ENCODE data around the gene ZNF865. TPM values are rescaled to one million over a fixed set of nuclear protein-coding genes. Genes with fewer than 3 reads are reported as not detected.

ZNF865 gene
- total RNA-seq, 1 donor from 2014 or later = 20.3 TPM

DNA sequence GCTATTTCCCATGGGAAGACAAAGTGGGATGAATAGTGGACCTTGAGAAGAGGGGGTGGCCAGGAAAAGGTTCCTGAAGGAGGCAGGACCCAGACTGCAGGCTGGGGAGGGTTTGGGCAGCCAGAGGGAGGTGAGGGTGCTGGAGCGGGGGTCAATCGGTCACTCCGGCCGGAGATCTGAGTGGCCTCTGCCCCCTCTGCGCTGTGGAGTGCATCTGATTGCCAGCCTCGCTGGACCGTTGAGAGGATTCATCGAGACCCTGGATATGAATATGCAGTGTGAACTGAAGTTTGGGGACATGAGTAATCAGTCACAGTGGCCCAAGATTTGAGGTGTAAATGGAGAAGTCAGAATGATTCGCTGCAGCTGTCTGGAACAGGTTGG lies 29.9 kb downstream of the ZNF865 start:
- DNase-seq (ENCODE audit: low read depth, low spot score) = no peak
- TF ChIP-seq, protein P1, sequence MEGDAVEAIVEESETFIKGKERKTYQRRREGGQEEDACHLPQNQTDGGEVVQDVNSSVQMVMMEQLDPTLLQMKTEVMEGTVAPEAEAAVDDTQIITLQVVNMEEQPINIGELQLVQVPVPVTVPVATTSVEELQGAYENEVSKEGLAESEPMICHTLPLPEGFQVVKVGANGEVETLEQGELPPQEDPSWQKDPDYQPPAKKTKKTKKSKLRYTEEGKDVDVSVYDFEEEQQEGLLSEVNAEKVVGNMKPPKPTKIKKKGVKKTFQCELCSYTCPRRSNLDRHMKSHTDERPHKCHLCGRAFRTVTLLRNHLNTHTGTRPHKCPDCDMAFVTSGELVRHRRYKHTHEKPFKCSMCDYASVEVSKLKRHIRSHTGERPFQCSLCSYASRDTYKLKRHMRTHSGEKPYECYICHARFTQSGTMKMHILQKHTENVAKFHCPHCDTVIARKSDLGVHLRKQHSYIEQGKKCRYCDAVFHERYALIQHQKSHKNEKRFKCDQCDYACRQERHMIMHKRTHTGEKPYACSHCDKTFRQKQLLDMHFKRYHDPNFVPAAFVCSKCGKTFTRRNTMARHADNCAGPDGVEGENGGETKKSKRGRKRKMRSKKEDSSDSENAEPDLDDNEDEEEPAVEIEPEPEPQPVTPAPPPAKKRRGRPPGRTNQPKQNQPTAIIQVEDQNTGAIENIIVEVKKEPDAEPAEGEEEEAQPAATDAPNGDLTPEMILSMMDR (conservative IDR thresholded peaks at IDR 0.05) = no peak
- peaks cover 45% of the 10 kb centered on the region for H3K4me1 Mint-ChIP-seq
- H3K27ac Mint-ChIP-seq (ENCODE audit: unreplicated experiment) = peak overlapping the region; percentile 100
- H3K27me3 Mint-ChIP-seq (ENCODE audit: low read depth) = no peaks in the 10 kb centered on the region
- H3K36me3 Mint-ChIP-seq (ENCODE audit: low read depth) = peaks cover 8% of the 10 kb centered on the region
- peak overlapping the region; percentile 96 for H3K4me3 Mint-ChIP-seq
- H3K9me3 Mint-ChIP-seq = peaks cover 2% of the 10 kb centered on the region

DNA sequence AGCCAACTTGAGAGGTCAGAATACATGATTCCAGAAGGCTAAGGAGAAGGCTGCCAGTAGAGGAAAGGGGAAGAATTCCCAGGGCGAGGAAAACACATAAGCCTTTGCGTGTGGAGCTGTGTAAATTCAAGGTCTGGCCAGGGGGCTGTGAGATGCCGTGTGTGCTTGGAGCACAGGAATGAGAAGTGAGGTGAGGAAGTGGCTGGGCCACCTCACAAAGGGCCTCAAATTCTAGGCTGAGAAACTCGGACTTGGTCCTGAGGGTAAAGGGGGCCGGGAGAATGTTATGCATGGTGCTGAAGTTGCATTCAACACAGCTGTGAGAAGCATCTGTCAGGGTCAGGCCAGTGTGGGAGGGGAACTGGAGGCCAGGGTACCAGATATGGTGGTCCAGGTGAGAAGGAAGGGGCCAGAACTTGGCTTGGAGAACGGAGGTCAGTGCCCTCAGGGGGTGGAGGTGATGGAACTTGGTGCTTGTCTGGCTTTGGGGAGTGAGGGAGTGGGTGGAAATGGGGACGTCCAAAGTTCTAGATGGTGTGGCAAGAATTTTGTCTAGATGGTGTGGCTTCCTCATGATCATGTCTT lies 30.5 kb downstream of the ZNF865 start:
- H3K27ac Mint-ChIP-seq (ENCODE audit: unreplicated experiment) = peak overlapping the region; percentile 100

DNA sequence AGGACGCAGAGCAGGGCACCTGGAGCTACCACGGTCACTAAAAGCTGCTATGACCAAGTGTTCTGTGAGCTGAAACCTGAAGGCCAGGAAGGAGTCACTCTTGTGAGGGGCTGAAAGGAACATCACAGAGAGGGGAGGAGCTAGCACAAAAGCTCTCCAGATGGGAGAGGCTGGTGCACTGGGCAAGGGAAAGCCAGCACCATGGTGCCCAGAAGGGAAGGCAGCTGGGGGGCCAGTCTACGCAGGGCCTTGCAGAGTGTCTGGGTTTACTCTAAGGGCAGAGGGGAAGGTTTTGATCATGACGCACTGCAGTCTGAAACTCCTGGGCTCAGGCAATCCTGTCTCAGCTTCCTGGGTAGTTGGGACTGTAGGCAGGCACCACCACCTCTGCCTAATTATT lies 31.3 kb downstream of the ZNF865 start:
- Mint-ChIP-seq H3K36me3 (ENCODE audit: low read depth) (peaks cover 10% of the 10 kb centered on the region), H3K4me1 (peaks cover 54% of the 10 kb centered on the region), H3K9me3 (peaks cover 2% of the 10 kb centered on the region), H3K27me3 (ENCODE audit: low read depth) (peaks cover 8% of the 10 kb centered on the region), H3K4me3 (peak overlapping the region; percentile 96), H3K27ac (ENCODE audit: unreplicated experiment) (no peak overlapping the region)
- no peak for DNase-seq (ENCODE audit: low read depth, low spot score)
- TF ChIP-seq, protein P1 (conservative IDR thresholded peaks at IDR 0.05) = no peak

More for the DNA sequence above, 30.5 kb downstream of the ZNF865 start:
- DNase-seq (ENCODE audit: low read depth, low spot score) = no peak
- TF ChIP-seq, protein P1 (conservative IDR thresholded peaks at IDR 0.05) = no peak
- H3K27me3 Mint-ChIP-seq (ENCODE audit: low read depth) = peaks cover 2% of the 10 kb centered on the region
- peak overlapping the region; percentile 96 for H3K4me3 Mint-ChIP-seq
- H3K4me1 Mint-ChIP-seq = peaks cover 49% of the 10 kb centered on the region
- peaks cover 2% of the 10 kb centered on the region for H3K9me3 Mint-ChIP-seq
- H3K36me3 Mint-ChIP-seq (ENCODE audit: low read depth) = peaks cover 10% of the 10 kb centered on the region

DNA sequence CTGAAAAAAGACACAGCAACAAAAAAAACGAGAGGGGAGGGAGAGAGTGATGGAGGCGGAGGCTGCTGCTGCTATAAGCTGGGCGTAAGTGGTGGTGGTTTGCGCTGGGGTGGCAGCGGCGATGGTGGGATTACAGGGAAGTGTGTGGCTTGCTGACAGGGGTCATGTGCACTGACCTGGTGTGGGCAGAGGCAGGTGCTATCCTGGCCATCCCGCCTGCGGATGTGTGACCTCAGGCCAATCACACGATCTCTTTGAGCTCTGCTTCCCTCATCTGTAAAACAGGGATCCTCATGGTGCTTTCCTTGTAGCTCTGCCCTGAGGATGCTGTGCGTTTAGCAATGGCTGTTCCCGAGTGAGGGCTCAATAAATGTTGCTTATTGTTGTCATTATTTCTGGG lies 32.1 kb downstream of the ZNF865 start:
- Mint-ChIP-seq H3K27me3 (ENCODE audit: low read depth) (peaks cover 14% of the 10 kb centered on the region), H3K4me3 (peak overlapping the region; percentile 96), H3K9me3 (peaks cover 2% of the 10 kb centered on the region), H3K27ac (ENCODE audit: unreplicated experiment) (peak overlapping the region; percentile 65), H3K36me3 (ENCODE audit: low read depth) (peaks cover 10% of the 10 kb centered on the region), H3K4me1 (peaks cover 56% of the 10 kb centered on the region)
- TF ChIP-seq, protein P1 (conservative IDR thresholded peaks at IDR 0.05) = no peak
- DNase-seq (ENCODE audit: low read depth, low spot score) = no peak

DNA sequence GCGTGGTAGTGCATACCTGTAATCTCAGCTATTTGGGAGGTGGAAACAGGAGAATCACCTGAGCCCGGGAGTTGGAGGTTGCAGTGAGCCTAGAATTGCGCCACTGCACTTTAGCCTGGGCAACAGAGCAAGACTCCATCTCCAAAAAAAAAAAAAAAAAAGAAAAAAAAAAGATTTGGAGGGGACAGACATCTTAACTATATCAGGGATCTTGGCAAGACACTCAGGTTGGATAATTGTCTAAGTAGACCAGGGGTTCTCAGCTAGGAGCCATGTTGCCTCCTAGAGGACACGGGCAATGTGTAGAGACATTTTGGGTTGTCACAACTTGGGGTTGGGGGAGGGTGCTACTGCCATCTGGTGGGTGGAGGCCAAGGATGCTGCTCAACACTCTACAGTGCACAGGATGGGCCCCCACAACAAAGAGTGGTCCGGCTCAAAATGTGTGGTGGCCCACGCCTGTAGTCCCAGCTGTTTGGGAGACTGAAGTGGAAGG lies 33.5 kb downstream of the ZNF865 start:
- Mint-ChIP-seq H3K36me3 (ENCODE audit: low read depth) (peaks cover 16% of the 10 kb centered on the region), H3K4me3 (peak overlapping the region; percentile 88), H3K4me1 (peaks cover 62% of the 10 kb centered on the region), H3K9me3 (peaks cover 2% of the 10 kb centered on the region), H3K27me3 (ENCODE audit: low read depth) (peaks cover 21% of the 10 kb centered on the region), H3K27ac (ENCODE audit: unreplicated experiment) (no peak overlapping the region)
- TF ChIP-seq, protein P1 (conservative IDR thresholded peaks at IDR 0.05) = peak; percentile 58
- DNase-seq (ENCODE audit: low read depth, low spot score) = peak; percentile 47
